Adrenal gland (tissue), 12 donors: ENCODE results near the gene LRRC36. TPM values are rescaled to one million over a fixed set of nuclear protein-coding genes. Genes with fewer than 3 reads are reported as not detected.

Source experiments
- DNase-seq, 7 donors: peaks; one replicate each; pipeline ENCODE4 v3.0.0-alpha.2; 2019 to 2020
- H3K27ac ChIP-seq, 5 donors: fragments of 200-600 bp; sonication (generic) in 4 of 5; 1 replicate in 3 of 5; 2 replicates in 2 of 5; pipeline versions ENCODE4 v1.5.1 to v1.8.0; 2016 to 2020; ENCODE audit warnings: mild to moderate bottlenecking in 1 of 5
- H3K27me3 ChIP-seq: fragments of 200-600 bp; 2 replicates; pipeline ENCODE4 v1.8.0; 2021
- H3K36me3 ChIP-seq, 2 donors: fragments of 200-600 bp; replicated peaks in 1 of 2; 1 replicate in 1 of 2; 2 replicates in 1 of 2; pipeline versions ENCODE4 v1.5.1 to v1.8.0; 2018 to 2022
- H3K4me1 ChIP-seq, 2 donors: fragments of 200-600 bp; replicated peaks in 1 of 2; 1 replicate in 1 of 2; 2 replicates in 1 of 2; pipeline versions ENCODE4 v1.5.1 to v1.8.0; 2018 to 2021
- H3K4me3 ChIP-seq, 4 donors: fragments of 200-600 bp; sonication (generic) in 3 of 4; one replicate each; pipeline ENCODE4 v1.5.1; 2016 to 2018
- H3K9me3 ChIP-seq, 3 donors: fragments of 200-600 bp; sonication (generic) in 1 of 3; replicated peaks in 1 of 3; 1 replicate in 2 of 3; 2 replicates in 1 of 3; pipeline versions ENCODE4 v1.5.1 to v1.8.0; 2016 to 2021
- CTCF ChIP-seq, 6 experiments: fragments of 450-650 bp in 4 of 6; fragments of 200-600 bp in 2 of 6; sonication (generic) in 1 of 6; IDR thresholded peaks; 1 replicate in 5 of 6; 2 replicates in 1 of 6; pipeline versions ENCODE4 v1.5.1 to v1.8.0; 2016 to 2021; ENCODE audit warnings: antibody characterized with exemption in 6 of 6, mild to moderate bottlenecking in 2 of 6, moderate library complexity in 1 of 6
- POLR2A ChIP-seq, 2 donors: fragments of 450-650 bp; IDR thresholded peaks; one replicate each; pipeline ENCODE4 v1.6.1; 2017; ENCODE audit warnings: antibody characterized with exemption in 2 of 2, mild to moderate bottlenecking in 2 of 2, moderate library complexity in 1 of 2
- WGBS, 4 donors: extraction: QIAGEN DNeasy Blood & Tissue Kit in 2 of 4; methylation state at CpG; one replicate each; pipeline versions ENCODE4 v1.1.5 to v1.1.7; 2013 to 2017; 5-methylcytosine and 5-hydroxymethylcytosine counted together
- intact Hi-C, 2 donors: fragments of 100-400 bp; cut with DNase I; formaldehyde crosslinking; loops; one replicate each; pipeline versions ENCODE4 v1.14.1 to v1.15.0; 2022 to 2023
- polyA plus RNA-seq, 3 donors: library from polyadenylated mRNA; stranded (reverse); fragments of 200-250 nt in 2 of 3; fragments of 350-450 nt in 1 of 3; fragmentation: Illumina TruSeq in 1 of 3; extraction: RNeasy Lipid Tissue Mini Kit (QIAGEN cat#74804) in 1 of 3; gene quantifications; one replicate each; pipeline ENCODE4 v1.2.3, GENCODE V29; 2013 to 2014
- total RNA-seq, 9 donors: library from RNA; depleted of rRNA in 4 of 9; stranded (reverse); fragments of >200 nt in 4 of 9; fragments of 120-200 nt in 1 of 9; fragmentation: NEBNext Ultra II Directional in 1 of 9; extraction: Animal tissue kit (Norgen Biotek cat#: 25700) in 1 of 9; gene quantifications; one replicate each; pipeline versions ENCODE4 v1.1.0 to v1.2.4, GENCODE V29; 2013 to 2023
- donor health status: healthy with polysubstance abuse.
- donor health status: Bipolar disorder and iron deficiency.
- donor health status: DM: yes; HTN: yes; CAD: no.
- donor health status: DM: no; HTN: no; CAD: no.
- donor health status: DM: no; HTN: no; CAD: no.
- donor health status: DM: yes; HTN: yes; CAD: no.

LRRC36 gene
- total and polyA plus RNA-seq, 12 donors: 0.15 to 4.7 (median 0.61) TPM; not detected in 5

- no peak for DNase-seq
- Histone ChIP-seq H3K27ac (no peak overlapping the region), H3K36me3 (no peaks in the 10 kb centered on the region), H3K9me3 (no peaks in the 10 kb centered on the region), H3K27me3 (no peaks in the 10 kb centered on the region), H3K4me1 (peaks cover 8 to 9% of the 10 kb centered on the region in 2 donors), H3K4me3 (no peak overlapping the region)
- WGBS, 4 donors: 75 to 78% (median 75%) methylated on average over 5 of the region's 5 CpGs
- TF ChIP-seq CTCF (IDR thresholded peaks at IDR 0.05) (no peak), POLR2A (IDR thresholded peaks at IDR 0.05) (no peak)
- intact Hi-C loops: no loop called here
Observed at GRCh38 chr16:67329901-67330300, 3.3 kb downstream of the LRRC36 start.

- no peak overlapping the region for H3K4me3 ChIP-seq
- intact Hi-C loops: no loop called here
- no peaks in the 10 kb centered on the region for H3K4me1 ChIP-seq
- H3K27ac ChIP-seq: no peak overlapping the region
- H3K27me3 ChIP-seq: no peaks in the 10 kb centered on the region
- H3K36me3 ChIP-seq: no peaks in the 10 kb centered on the region
- TF ChIP-seq POLR2A (IDR thresholded peaks at IDR 0.05) (no peak), CTCF (IDR thresholded peaks at IDR 0.05) (no peak)
- 73 to 85% (median 77%) methylated on average over 2 of the region's 2 CpGs for WGBS, 4 donors
- no peak for DNase-seq
- H3K9me3 ChIP-seq: no peaks in the 10 kb centered on the region
Observed at GRCh38 chr16:67333315-67333714, 6.7 kb downstream of the LRRC36 start.

GRCh38 chr16:67336116-67336515, 9.5 kb downstream of the LRRC36 start:
- intact Hi-C loops: no loop called here
- 73 to 81% (median 77%) methylated on average over 1 of the region's 1 CpG for WGBS, 4 donors
- Histone ChIP-seq H3K27me3 (no peaks in the 10 kb centered on the region), H3K9me3 (no peaks in the 10 kb centered on the region), H3K36me3 (no peaks in the 10 kb centered on the region), H3K27ac (no peak overlapping the region), H3K4me3 (no peak overlapping the region), H3K4me1 (no peaks in the 10 kb centered on the region)
- DNase-seq: no peak
- no peak for TF ChIP-seq POLR2A (IDR thresholded peaks at IDR 0.05)

GRCh38 chr16:67336648-67337047, 10.0 kb downstream of the LRRC36 start:
- no peak overlapping the region for H3K4me3 ChIP-seq
- TF ChIP-seq CTCF (IDR thresholded peaks at IDR 0.05): no peak
- no peak for TF ChIP-seq POLR2A (IDR thresholded peaks at IDR 0.05)
- no peaks in the 10 kb centered on the region for H3K36me3 ChIP-seq
- no peaks in the 10 kb centered on the region for H3K27me3 ChIP-seq
- H3K4me1 ChIP-seq: no peaks in the 10 kb centered on the region
- no peaks in the 10 kb centered on the region for H3K9me3 ChIP-seq
- 80 to 94% (median 88%) methylated on average over 1 of the region's 1 CpG for WGBS, 4 donors
- H3K27ac ChIP-seq: no peak overlapping the region
- DNase-seq: no peak
- intact Hi-C loops: no loop called here

GRCh38 chr16:67339453-67339852, 12.8 kb downstream of the LRRC36 start:
- Histone ChIP-seq H3K9me3 (no peaks in the 10 kb centered on the region), H3K4me3 (no peak overlapping the region), H3K27ac (no peak overlapping the region), H3K27me3 (no peaks in the 10 kb centered on the region), H3K36me3 (no peaks in the 10 kb centered on the region), H3K4me1 (no peaks in the 10 kb centered on the region)
- intact Hi-C loops: no loop called here
- no peak for DNase-seq
- TF ChIP-seq POLR2A (IDR thresholded peaks at IDR 0.05) (no peak), CTCF (IDR thresholded peaks at IDR 0.05) (no peak)
- 35 to 43% (median 40%) methylated on average over 2 of the region's 2 CpGs for WGBS, 4 donors
